HFFc6 (cell line): ENCODE data around the gene ATF4. TPM values are rescaled to one million over a fixed set of nuclear protein-coding genes. Genes with fewer than 3 reads are reported as not detected.

Experiments used
- DNase-seq: peaks from one replicate; pipeline ENCODE4 v3.0.0-alpha.2; 2018
- H3K27ac Mint-ChIP-seq: 2 replicates; pipeline ENCODE4 v1.8.0; 2020; ENCODE audit warnings: mild to moderate bottlenecking, mixed read lengths
- H3K27me3 Mint-ChIP-seq: 2 replicates; pipeline ENCODE4 v1.8.0; 2021; ENCODE audit warnings: mild to moderate bottlenecking, moderate library complexity, mixed read lengths; ENCODE audit not compliant: insufficient read depth
- H3K36me3 Mint-ChIP-seq: 2 replicates; pipeline ENCODE4 v1.8.0; 2021; ENCODE audit warnings: low read depth, mixed read lengths
- H3K4me1 Mint-ChIP-seq: 2 replicates; pipeline ENCODE4 v1.8.0; 2020; ENCODE audit warnings: low read depth, mixed read lengths
- H3K4me3 Mint-ChIP-seq: 2 replicates; pipeline ENCODE4 v1.8.0; 2020; ENCODE audit warnings: mild to moderate bottlenecking, moderate library complexity, mixed read lengths
- H3K9me3 Mint-ChIP-seq: 2 replicates; pipeline ENCODE4 v1.8.0; 2020; ENCODE audit warnings: mild to moderate bottlenecking, mixed read lengths
- total RNA-seq, 6 experiments: library from RNA; stranded (reverse); fragmentation: NEBNext Ultra II Directional; extraction: Animal tissue kit (Norgen Biotek cat#: 25700); gene quantifications; 2 replicates in 1 of 6; 3 replicates in 5 of 6; pipeline ENCODE4 v1.2.3, GENCODE V29; 2021
- TF ChIP-seq, protein P1 (sequence below): fragments of 200-600 bp; sonication (generic); IDR thresholded peaks from 2 replicates; pipeline ENCODE4 v1.5.0; 2021; ENCODE audit warnings: antibody characterized with exemption, mild to moderate bottlenecking

ATF4 gene
- total RNA-seq, 6 experiments from 2014 or later, result 227 to 271 (median 249) TPM

DNA sequence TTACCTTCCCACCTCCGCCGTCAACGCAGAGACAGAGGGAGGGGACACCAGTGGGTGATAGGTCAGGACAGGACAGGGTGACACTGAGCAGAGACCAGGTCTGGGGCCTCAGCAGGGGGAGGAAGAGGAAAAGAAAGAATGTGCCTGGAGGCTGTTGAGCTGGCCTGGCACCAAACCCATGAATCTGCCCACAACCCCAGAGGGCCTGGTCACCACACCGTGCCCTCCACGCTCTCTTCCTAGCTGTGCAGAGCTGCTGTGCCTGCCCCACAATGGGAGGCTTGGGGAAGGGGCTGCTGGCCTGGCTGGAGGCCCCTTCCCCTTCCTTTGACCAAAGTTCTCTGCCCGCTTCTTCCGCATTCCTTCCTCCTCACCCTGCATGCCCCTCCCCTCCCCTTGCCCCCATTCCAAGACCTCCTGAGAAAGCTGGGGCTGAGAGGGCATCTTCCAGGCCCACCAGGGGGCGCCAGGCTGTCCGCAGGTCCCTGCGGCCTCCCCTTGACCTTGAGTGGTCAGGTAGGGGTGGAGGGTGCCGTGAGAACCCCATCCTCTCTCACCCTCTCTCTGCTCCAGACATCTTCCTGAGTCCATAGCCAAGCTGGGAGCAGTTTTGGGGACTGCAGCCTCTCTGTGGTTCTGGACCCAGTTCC lies 39.2 kb downstream of the ATF4 start:
- Mint-ChIP-seq H3K4me3 (no peak overlapping the region), H3K4me1 (no peaks in the 10 kb centered on the region; the same call in 1 of the 2 replicates), H3K27me3 (peaks cover 26% of the 10 kb centered on the region), H3K27ac (no peak overlapping the region), H3K9me3 (no peaks in the 10 kb centered on the region), H3K36me3 (no peaks in the 10 kb centered on the region)
- peak; percentile 27 for DNase-seq
- TF ChIP-seq, protein P1, sequence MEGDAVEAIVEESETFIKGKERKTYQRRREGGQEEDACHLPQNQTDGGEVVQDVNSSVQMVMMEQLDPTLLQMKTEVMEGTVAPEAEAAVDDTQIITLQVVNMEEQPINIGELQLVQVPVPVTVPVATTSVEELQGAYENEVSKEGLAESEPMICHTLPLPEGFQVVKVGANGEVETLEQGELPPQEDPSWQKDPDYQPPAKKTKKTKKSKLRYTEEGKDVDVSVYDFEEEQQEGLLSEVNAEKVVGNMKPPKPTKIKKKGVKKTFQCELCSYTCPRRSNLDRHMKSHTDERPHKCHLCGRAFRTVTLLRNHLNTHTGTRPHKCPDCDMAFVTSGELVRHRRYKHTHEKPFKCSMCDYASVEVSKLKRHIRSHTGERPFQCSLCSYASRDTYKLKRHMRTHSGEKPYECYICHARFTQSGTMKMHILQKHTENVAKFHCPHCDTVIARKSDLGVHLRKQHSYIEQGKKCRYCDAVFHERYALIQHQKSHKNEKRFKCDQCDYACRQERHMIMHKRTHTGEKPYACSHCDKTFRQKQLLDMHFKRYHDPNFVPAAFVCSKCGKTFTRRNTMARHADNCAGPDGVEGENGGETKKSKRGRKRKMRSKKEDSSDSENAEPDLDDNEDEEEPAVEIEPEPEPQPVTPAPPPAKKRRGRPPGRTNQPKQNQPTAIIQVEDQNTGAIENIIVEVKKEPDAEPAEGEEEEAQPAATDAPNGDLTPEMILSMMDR, result peak; percentile 72

DNA sequence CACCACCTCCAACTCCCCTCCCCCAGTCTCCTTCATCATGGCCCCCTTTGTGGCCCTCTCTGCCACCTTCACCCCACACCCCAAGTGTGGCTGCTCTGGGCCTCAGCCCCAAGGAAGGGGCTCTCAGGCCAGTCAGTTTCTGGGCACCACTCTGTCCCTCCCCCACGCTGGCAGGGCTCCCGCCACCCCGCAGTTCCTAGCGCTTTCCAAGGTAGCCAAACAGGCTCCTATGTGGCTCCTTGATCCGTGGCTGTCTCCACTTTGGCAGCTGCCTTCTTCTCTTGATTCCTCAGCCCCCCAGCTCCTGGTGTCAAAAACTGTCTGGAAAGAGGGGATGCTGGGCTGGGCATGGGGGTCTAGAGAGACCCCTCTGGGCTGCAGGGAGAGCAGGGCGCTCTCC lies 39.8 kb downstream of the ATF4 start:
- TF ChIP-seq, protein P1, result no peak; the same call in 1 of the 2 replicates
- DNase-seq, result no peak
- no peaks in the 10 kb centered on the region; the same call in 1 of the 2 replicates for H3K4me1 Mint-ChIP-seq
- H3K4me3 Mint-ChIP-seq, result no peak overlapping the region
- H3K27ac Mint-ChIP-seq, result no peak overlapping the region
- H3K9me3 Mint-ChIP-seq, result no peaks in the 10 kb centered on the region
- H3K36me3 Mint-ChIP-seq, result no peaks in the 10 kb centered on the region
- H3K27me3 Mint-ChIP-seq, result peaks cover 26% of the 10 kb centered on the region

DNA sequence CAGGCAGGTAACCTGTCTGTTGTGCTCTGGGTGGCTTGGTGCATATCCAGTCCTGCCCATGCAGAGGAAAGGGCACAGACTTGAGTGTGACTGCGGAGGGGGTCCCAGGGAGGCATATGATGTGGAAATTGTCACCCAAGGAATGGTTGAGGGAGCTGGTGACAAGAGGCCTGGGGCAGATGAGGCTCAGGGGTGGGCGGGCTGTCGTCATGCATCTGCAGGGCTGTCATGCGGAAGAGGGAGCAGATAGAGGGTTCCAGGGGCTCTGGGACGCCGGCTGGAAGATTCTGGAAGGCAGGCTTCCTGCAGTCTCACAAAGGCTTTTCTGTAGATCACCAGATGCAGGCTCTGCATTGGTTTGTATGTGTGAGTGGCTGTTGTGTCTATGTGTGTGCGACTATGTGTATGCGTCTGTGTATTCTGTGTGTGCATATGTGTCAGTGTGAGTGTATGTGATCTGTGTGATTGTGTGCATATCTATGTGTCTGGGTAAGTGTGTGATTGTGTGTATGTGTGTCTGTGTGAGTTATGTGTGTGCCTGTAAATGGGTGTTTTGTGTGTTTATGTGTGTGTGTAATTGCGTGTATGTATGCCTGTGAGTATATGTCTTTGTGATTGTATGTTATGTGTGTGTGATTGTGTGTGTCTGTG lies 42.6 kb downstream of the ATF4 start:
- no peak overlapping the region for H3K27ac Mint-ChIP-seq
- TF ChIP-seq, protein P1, result no peak
- H3K9me3 Mint-ChIP-seq, result peaks cover 8% of the 10 kb centered on the region
- H3K4me1 Mint-ChIP-seq, result no peaks in the 10 kb centered on the region; the same call in 1 of the 2 replicates
- no peak overlapping the region for H3K4me3 Mint-ChIP-seq
- H3K27me3 Mint-ChIP-seq, result peaks cover 22% of the 10 kb centered on the region
- no peaks in the 10 kb centered on the region for H3K36me3 Mint-ChIP-seq
- no peak for DNase-seq

DNA sequence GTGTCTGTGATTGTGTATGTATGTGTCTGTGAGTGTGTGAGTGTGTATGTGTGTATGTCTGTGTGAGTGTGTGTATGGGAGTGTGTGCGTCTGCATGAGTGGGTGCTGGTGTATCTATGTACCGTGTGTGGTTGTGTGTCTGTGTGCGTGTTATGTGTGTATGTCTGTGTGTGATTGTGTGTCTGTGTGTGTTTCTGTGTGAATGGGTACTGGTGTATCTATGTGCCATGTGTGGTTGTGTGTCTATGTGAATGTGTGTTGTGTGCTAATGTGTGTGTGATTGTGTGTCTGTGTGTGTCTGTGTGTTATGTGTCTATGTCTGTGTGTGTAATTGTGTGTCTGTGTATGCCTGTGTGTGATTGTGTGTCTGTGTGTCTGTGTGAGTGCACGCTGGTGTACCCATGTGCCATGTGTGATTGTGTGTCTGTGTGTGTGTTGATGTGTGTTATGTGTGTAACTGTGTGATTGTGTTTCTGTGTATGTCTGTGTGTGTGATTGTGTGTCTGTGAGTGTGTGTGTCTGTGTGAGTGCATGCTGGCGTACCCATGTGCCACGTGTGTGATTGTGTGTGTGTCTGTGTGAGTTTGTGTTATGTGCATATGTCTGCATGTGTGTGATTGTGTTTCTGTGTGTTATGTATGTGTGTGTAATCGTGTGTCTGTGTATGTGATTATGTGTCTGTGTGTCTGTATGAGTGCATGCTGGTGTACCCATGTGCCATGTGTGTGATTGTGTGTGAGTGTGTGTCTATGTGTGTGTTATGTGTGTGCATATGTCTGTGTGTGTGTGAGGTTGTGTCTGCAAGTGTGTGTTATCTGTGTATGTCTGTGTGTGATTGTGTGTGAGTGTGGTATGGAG lies 43.4 kb downstream of the ATF4 start:
- Mint-ChIP-seq H3K4me3 (no peak overlapping the region), H3K4me1 (no peaks in the 10 kb centered on the region; the same call in 1 of the 2 replicates), H3K36me3 (no peaks in the 10 kb centered on the region), H3K27ac (no peak overlapping the region), H3K9me3 (peaks cover 8% of the 10 kb centered on the region), H3K27me3 (peaks cover 22% of the 10 kb centered on the region)
- DNase-seq, result no peak
- TF ChIP-seq, protein P1, result no peak

DNA sequence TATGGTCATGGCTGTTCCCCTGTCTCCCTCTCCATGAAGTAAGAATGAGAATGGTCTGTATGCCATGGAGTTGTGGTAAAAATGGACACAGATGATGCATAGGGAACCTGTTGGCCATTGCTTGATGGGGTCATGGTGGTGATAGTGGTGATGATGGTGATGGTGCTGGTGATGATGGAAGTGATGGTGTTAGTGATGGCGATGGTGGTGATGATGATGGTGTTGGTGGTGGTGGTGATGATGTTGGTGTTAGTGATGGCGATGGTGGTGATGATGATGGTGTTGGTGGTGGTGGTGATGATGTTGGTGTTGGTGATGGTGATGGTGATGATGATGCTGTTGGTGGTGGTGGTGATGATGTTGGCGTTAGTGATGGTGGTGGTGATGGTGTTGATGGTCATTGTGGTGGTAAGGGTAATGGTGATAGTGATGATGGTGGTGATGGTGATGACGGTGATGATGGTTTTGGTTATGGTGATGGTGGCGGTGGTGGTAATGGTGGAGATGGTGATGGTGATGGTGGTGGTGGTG lies 45.1 kb downstream of the ATF4 start:
- H3K36me3 Mint-ChIP-seq, result no peaks in the 10 kb centered on the region
- H3K27me3 Mint-ChIP-seq, result peaks cover 13% of the 10 kb centered on the region
- peaks cover 8% of the 10 kb centered on the region for H3K9me3 Mint-ChIP-seq
- no peak overlapping the region for H3K27ac Mint-ChIP-seq
- TF ChIP-seq, protein P1, result no peak
- no peaks in the 10 kb centered on the region for H3K4me1 Mint-ChIP-seq
- DNase-seq, result no peak
- H3K4me3 Mint-ChIP-seq, result no peak overlapping the region
